GM21825 (cell line): Measurements from ENCODE around the gene C1QTNF1.

Source experiments
- ATAC-seq: cut with Tn5 transposase; IDR thresholded peaks from one replicate; pipeline ENCODE4 v1.9.1; 2021; ENCODE audit warnings: mild to moderate bottlenecking, moderate library complexity; ENCODE audit not compliant: unreplicated experiment

Gene C1QTNF1

GRCh38 chr17:79023886-79024771 is at the start of gene C1QTNF1:
Gene C1QTNF1 (plus strand): TSS chr17:79024169. CDS start chr17:79043969, 19,800 bp downstream.
- ATAC-seq, result no peak

- ATAC-seq, result no peak
These were observed 49.1 kb upstream of the C1QTNF1 start for GRCh38 chr17:78974635-78975591.

- no peak for ATAC-seq
These were observed 46.9 kb upstream of the C1QTNF1 start for GRCh38 chr17:78976907-78977680.

- no peak for ATAC-seq
These were observed 46.4 kb upstream of the C1QTNF1 start for GRCh38 chr17:78977681-78977943.

- ATAC-seq, result no peak
These were observed 45.7 kb upstream of the C1QTNF1 start for GRCh38 chr17:78977997-78978973.

GRCh38 chr17:78979780-78980623 is 44.0 kb upstream of the C1QTNF1 start, which contains the start of gene LGALS3BP:
Gene LGALS3BP (minus strand): TSS chr17:78979923. CDS start chr17:78977191, 2,732 bp downstream.
- ATAC-seq, result no peak

GRCh38 chr17:78980624-78980972 is 43.4 kb upstream of the C1QTNF1 start:
- no peak for ATAC-seq

- ATAC-seq, result no peak
These were observed 42.7 kb upstream of the C1QTNF1 start for GRCh38 chr17:78981010-78981888.

- no peak for ATAC-seq
These were observed 38.6 kb upstream of the C1QTNF1 start for GRCh38 chr17:78985395-78985794.

- ATAC-seq, result no peak
These were observed 37.8 kb upstream of the C1QTNF1 start for GRCh38 chr17:78986048-78986648.

GRCh38 chr17:78986649-78987328 is 37.2 kb upstream of the C1QTNF1 start:
- ATAC-seq, result no peak

- ATAC-seq, result no peak
These were observed 35.8 kb upstream of the C1QTNF1 start for GRCh38 chr17:78988152-78988551.

- ATAC-seq, result no peak
These were observed 33.5 kb upstream of the C1QTNF1 start for GRCh38 chr17:78990349-78991016.

- ATAC-seq, result no peak
These were observed 32.8 kb upstream of the C1QTNF1 start for GRCh38 chr17:78991017-78991738.

- no peak for ATAC-seq
These were observed 31.9 kb upstream of the C1QTNF1 start for GRCh38 chr17:78991906-78992532.
